Activated CD4-positive, alpha-beta T cell treated with anti-CD3 and anti-CD28 coated beads, Interleukin-2, Interleukin-6, amounts not matched to agents 100 ng/mL and 50 ng/mL, durations not matched to agents 16 hours and 8 hours (primary cell): ENCODE data around the gene EVC.
A peak's percentile ranks its signal among the peaks of the same experiment; 100 is the strongest.
"Not testable (repeated sequence)": the region's sequence is repeated elsewhere in the genome, so short reads cannot be mapped to it uniquely, and the experiment has no call there.

Source experiments
- DNase-seq: peaks from one replicate; pipeline ENCODE4 v3.0.0-alpha.2; 2020

Gene EVC

GRCh38 chr4:5856362-5856761 is 145.4 kb downstream of the EVC start:
- DNase-seq: not testable (repeated sequence)

GRCh38 chr4:5857199-5857598 is 146.2 kb downstream of the EVC start:
- DNase-seq: no peak

- no peak for DNase-seq
Observed at GRCh38 chr4:5858020-5858769, 147.2 kb downstream of the EVC start.

GRCh38 chr4:5863461-5864113 is 152.6 kb downstream of the EVC start:
- peak; percentile 87 for DNase-seq
